Measurements from ENCODE around the gene KCMF1.

KCMF1 gene

DNA sequence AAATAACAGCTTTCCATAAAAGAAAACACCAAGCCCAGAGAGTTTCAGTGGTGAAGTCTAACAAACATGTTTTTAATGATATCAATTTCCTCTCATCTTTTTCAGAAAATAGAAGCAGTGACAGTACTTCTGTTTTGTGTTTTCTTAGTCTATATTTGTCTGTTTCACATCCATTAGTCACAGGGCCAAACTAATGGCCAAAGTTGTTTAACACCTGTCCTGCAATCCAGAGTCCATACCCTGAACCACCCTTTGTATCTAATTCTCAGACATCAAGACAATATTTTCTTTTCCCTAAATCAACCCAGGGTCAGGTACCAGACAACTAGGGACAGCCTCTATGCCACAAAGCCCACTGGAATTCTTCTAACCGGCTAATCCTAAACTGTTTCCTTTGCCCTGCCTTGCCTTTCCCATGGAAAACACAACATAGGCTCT is 39.6 kb upstream of the KCMF1 start:
- H3K9me3 ChIP-seq (ENCODE audit: insufficient read depth, low read length), result no peaks in the 10 kb centered on the region
- H3K9ac ChIP-seq (ENCODE audit: low read length), result no peak overlapping the region
- H3K27ac ChIP-seq (ENCODE audit: low read depth, low read length), result no peak overlapping the region
- peaks cover 12% of the 10 kb centered on the region; the same call in 1 of the 2 replicates for H3F3A ChIP-seq (ENCODE audit: insufficient read depth)
- TF ChIP-seq EZH2phosphoT487 (conservative IDR thresholded peaks at IDR 0.05; ENCODE audit: low read length) (no peak), CTCF (IDR thresholded peaks at IDR 0.05; ENCODE audit: insufficient read depth, low read length, poor library complexity, severe bottlenecking) (no peak)
- no peaks in the 10 kb centered on the region for H4K20me1 ChIP-seq (ENCODE audit: low read depth, low read length)
- H3K79me2 ChIP-seq (ENCODE audit: insufficient read depth, low read length), result no peaks in the 10 kb centered on the region; the same call in 1 of the 2 replicates
- no peaks in the 10 kb centered on the region for H3K36me3 ChIP-seq (ENCODE audit: low read length)
- H2AFZ ChIP-seq (ENCODE audit: low read depth, low read length, severe bottlenecking), result no peak overlapping the region
- H3K4me3 ChIP-seq (ENCODE audit: insufficient read depth, low read length, poor library complexity, severe bottlenecking), result no peak overlapping the region
- no peak overlapping the region for H3K4me2 ChIP-seq (ENCODE audit: low read depth, low read length, poor library complexity, severe bottlenecking)
- H3K27me3 ChIP-seq (ENCODE audit: low read length), result no peaks in the 10 kb centered on the region
- H3K9me2 ChIP-seq (replicated peaks; ENCODE audit: insufficient read depth, low read length), result no peaks in the 10 kb centered on the region

DNA sequence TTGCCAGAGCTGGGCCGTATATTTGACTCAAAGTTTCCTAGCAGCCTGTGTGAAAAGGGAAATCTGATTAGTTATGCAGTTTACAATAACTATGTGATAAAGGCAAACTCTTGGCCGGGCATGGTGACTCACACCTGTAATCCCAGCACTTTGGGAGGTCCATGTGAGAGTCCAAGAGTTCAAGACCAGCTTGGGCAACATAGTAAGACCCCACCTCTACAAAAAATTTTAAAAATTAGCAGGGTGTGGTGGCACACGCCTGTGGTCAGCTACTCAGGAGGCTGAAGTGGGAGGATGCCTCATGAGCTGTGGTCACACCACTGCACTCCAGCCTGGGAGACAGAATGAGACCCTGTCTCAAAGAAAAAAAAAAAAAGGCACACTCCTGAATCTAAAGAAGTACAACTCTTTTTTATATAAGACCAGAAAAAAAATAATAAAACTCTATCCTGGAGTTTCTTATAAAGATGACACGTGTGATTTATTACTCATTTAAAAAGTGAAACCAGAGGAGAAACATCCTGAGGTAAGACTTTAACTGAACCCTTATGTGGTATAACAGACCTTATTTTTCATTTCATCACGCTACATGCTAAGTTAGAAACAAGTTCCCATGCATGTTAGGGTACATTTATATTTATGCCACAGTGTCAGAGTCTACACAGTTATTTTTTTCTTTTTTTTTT is 32.6 kb upstream of the KCMF1 start:
- H3K36me3 ChIP-seq (ENCODE audit: low read length), result no peaks in the 10 kb centered on the region
- no peak overlapping the region for H3K9ac ChIP-seq (ENCODE audit: low read length)
- H3K79me2 ChIP-seq (ENCODE audit: insufficient read depth, low read length), result no peaks in the 10 kb centered on the region; the same call in 1 of the 2 replicates
- no peak overlapping the region for H3K4me3 ChIP-seq (ENCODE audit: insufficient read depth, low read length, poor library complexity, severe bottlenecking)
- H3K9me3 ChIP-seq (ENCODE audit: insufficient read depth, low read length), result no peaks in the 10 kb centered on the region
- no peaks in the 10 kb centered on the region for H3K27me3 ChIP-seq (ENCODE audit: low read length)
- peaks cover 9% of the 10 kb centered on the region for H3F3A ChIP-seq (ENCODE audit: insufficient read depth)
- no peak overlapping the region for H3K4me2 ChIP-seq (ENCODE audit: low read depth, low read length, poor library complexity, severe bottlenecking)
- H2AFZ ChIP-seq (ENCODE audit: low read depth, low read length, severe bottlenecking), result peak overlapping the region; percentile 29
- H3K9me2 ChIP-seq (replicated peaks; ENCODE audit: insufficient read depth, low read length), result no peaks in the 10 kb centered on the region
- H4K20me1 ChIP-seq (ENCODE audit: low read depth, low read length), result no peaks in the 10 kb centered on the region
- peak overlapping the region; percentile 38 for H3K27ac ChIP-seq (ENCODE audit: low read depth, low read length)
- TF ChIP-seq CTCF (IDR thresholded peaks at IDR 0.05; ENCODE audit: insufficient read depth, low read length, poor library complexity, severe bottlenecking) (no peak), EZH2phosphoT487 (conservative IDR thresholded peaks at IDR 0.05; ENCODE audit: low read length) (no peak)

DNA sequence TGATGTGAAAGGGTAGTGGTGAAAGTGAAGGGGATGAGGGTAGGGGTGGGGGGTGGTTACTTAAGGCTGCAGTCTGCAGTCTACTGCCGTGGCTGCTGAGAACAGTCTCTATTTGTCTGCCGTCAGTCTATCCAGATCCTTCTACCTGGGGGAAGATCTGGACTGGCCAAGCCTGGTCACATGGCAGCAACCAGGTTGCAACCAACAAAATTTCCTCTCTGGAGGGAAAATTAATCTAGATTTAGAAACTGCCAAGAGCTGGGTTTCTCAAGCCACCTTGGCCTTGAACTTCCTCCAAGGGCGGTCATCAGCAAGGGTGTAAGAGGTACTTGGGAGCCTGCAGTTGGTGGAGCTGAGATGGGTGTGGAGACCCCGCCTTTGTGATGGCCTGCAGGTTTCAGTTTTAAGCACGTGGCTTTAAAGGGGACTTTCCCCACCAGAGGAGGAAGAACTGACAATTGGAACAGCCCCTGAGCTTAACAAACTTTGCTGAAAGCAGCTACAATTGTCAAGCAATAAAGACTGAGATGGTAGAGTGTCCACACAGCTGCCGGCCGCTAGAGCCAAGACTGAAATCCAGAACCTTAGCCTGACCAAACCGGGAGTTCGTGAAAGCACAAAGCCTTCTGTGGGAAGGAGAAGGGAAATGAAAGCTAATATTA is 31.4 kb upstream of the KCMF1 start:
- Histone ChIP-seq H3K4me3 (ENCODE audit: insufficient read depth, low read length, poor library complexity, severe bottlenecking) (no peak overlapping the region), H3K9ac (ENCODE audit: low read length) (peak overlapping the region; percentile 56), H3K4me2 (ENCODE audit: low read depth, low read length, poor library complexity, severe bottlenecking) (peak overlapping the region; percentile 72), H3F3A (ENCODE audit: insufficient read depth) (peaks cover 9% of the 10 kb centered on the region), H2AFZ (ENCODE audit: low read depth, low read length, severe bottlenecking) (peak overlapping the region; percentile 49), H3K79me2 (ENCODE audit: insufficient read depth, low read length) (no peaks in the 10 kb centered on the region; the same call in 1 of the 2 replicates), H3K27ac (ENCODE audit: low read depth, low read length) (peak overlapping the region; percentile 89), H4K20me1 (ENCODE audit: low read depth, low read length) (no peaks in the 10 kb centered on the region), H3K36me3 (ENCODE audit: low read length) (no peaks in the 10 kb centered on the region), H3K27me3 (ENCODE audit: low read length) (no peaks in the 10 kb centered on the region), H3K9me3 (ENCODE audit: insufficient read depth, low read length) (no peaks in the 10 kb centered on the region), H3K9me2 (replicated peaks; ENCODE audit: insufficient read depth, low read length) (no peaks in the 10 kb centered on the region)
- TF ChIP-seq EZH2phosphoT487 (conservative IDR thresholded peaks at IDR 0.05; ENCODE audit: low read length) (no peak), CTCF (IDR thresholded peaks at IDR 0.05; ENCODE audit: insufficient read depth, low read length, poor library complexity, severe bottlenecking) (no peak)
